ENCODE data around the gene OVCA2. TPM values are rescaled to one million over a fixed set of nuclear protein-coding genes. Genes with fewer than 3 reads are reported as not detected.

OVCA2 gene
- polyA plus RNA-seq, 1 of the 3 experiments (the other 2 are of a cell fraction): 59.2 TPM

GRCh38 chr17:2086306-2086705 is 44.5 kb downstream of the OVCA2 start:
- 92% methylated on average over 3 of the region's 3 CpGs for WGBS (ENCODE audit: low lambda C conversion rate)
- CTCF ChIA-PET: interaction anchor here (1.2 to 2.7 kb wide), 6 partner anchors 9 to 158 kb away, joined by 4 to 17 read pairs (median 4); partner anchors contain the start of gene HIC1
- POLR2A ChIA-PET: no interaction called here

More at GRCh38 chr17:2086306-2086705, 44.5 kb downstream of the OVCA2 start:
- Histone ChIP-seq H3K27me3 (ENCODE audit: insufficient read depth) (no peaks in the 10 kb centered on the region), H3K9me2 (no peaks in the 10 kb centered on the region), H3K4me2 (no peak overlapping the region), H3K36me3 (replicated peaks in 1 of 2; ENCODE audit: control insufficient read depth in 1 of 2, insufficient read depth in 2 of 2, low read length in 1 of 2) (peaks cover 3 to 5% of the 10 kb centered on the region in 2 experiments), H3K27ac (ENCODE audit: low read depth in 2 of 2, low read length in 1 of 2) (peak overlapping the region; percentile 57 to 89; a peak in 3 of 4 replicates), H3K4me1 (ENCODE audit: control insufficient read depth in 1 of 2, insufficient read depth in 2 of 2, low read depth in 1 of 2, low read length in 1 of 2) (peaks cover 38 to 91% of the 10 kb centered on the region in 2 experiments), H3K4me3 (ENCODE audit: low read depth in 2 of 2, low read length in 1 of 2) (no peak overlapping the region), H3F3A (replicated peaks; ENCODE audit: insufficient read depth) (peaks cover 13% of the 10 kb centered on the region), H3K79me2 (ENCODE audit: insufficient read depth) (peaks cover 6% of the 10 kb centered on the region; the same call in 1 of the 2 replicates), H4K20me1 (ENCODE audit: insufficient read depth) (no peaks in the 10 kb centered on the region), H2AFZ (ENCODE audit: low read depth) (no peak overlapping the region), H3K9ac (no peak overlapping the region), H3K9me3 (no peaks in the 10 kb centered on the region)
- DNase-seq: no peak
- TF ChIP-seq POLR2AphosphoS5 (IDR thresholded peaks at IDR 0.05; ENCODE audit: low read depth, low read length): no peak
- TF ChIP-seq JUND (IDR thresholded peaks at IDR 0.05): no peak
- no peak for TF ChIP-seq IRF3 (IDR thresholded peaks at IDR 0.05; ENCODE audit: low read depth, low read length)
- no peak for TF ChIP-seq MAX (IDR thresholded peaks at IDR 0.05; ENCODE audit: low read depth)
- no peak for TF ChIP-seq EP300 (IDR thresholded peaks at IDR 0.05; ENCODE audit: borderline replicate concordance in 1 of 2, low read depth in 1 of 2, low read length in 1 of 2)
- TF ChIP-seq FOXM1 (IDR thresholded peaks at IDR 0.05; ENCODE audit: low read depth): no peak
- no peak for TF ChIP-seq RFX5 (IDR thresholded peaks at IDR 0.05; ENCODE audit: low read length)
- TF ChIP-seq TCF12 (IDR thresholded peaks at IDR 0.05): no peak
- no peak for TF ChIP-seq PBX3 (IDR thresholded peaks at IDR 0.05)
- TF ChIP-seq USF2 (IDR thresholded peaks at IDR 0.05; ENCODE audit: borderline replicate concordance, low read depth, low read length): no peak
- no peak for TF ChIP-seq TEAD4 (IDR thresholded peaks at IDR 0.05; ENCODE audit: borderline replicate concordance, insufficient read depth)
- TF ChIP-seq SIN3A (IDR thresholded peaks at IDR 0.05; ENCODE audit: borderline replicate concordance, low read depth, low read length): no peak
- TF ChIP-seq CHD2 (IDR thresholded peaks at IDR 0.05; ENCODE audit: low read length, partially characterized antibody): no peak

Measured in SK-N-SH (cell line).